ENCODE measurements around the gene LRRC47. TPM values are rescaled to one million over a fixed set of nuclear protein-coding genes. Genes with fewer than 3 reads are reported as not detected.

LRRC47 gene
- total RNA-seq, 1 experiment from 2014 or later: 65.1 TPM

DNA sequence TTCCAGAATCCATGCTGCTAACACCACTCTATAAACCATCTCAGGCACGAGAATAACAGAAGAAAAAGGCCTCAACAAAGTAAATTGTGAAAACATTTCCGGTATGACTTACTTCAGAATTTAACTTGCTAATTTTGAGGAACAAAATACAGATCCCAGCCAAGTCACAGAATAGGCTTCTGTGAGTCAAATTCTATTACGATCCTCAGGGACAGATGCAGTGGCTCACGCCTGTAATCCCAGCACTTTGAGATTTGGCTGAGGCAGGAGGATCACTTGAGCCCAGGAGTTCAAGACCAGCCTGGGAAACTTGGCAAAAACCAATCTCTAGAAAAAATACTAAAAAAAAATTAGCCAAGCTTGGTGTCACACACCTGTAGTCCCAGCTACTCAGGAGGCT is 52.9 kb downstream of the LRRC47 start:
- no peak overlapping the region for H2AK5ac ChIP-seq (ENCODE audit: insufficient read length, low read length)
- no peak overlapping the region for H3K9ac ChIP-seq (ENCODE audit: extremely low read depth, insufficient read length, low read length)
- DNase-seq: no peak
- no peaks in the 10 kb centered on the region for H3K9me3 ChIP-seq (ENCODE audit: control insufficient read depth, low read depth, low read length)
- no peaks in the 10 kb centered on the region; the same call in 1 of the 2 replicates for H3K27me3 Mint-ChIP-seq (ENCODE audit: low read depth)
- H3K4me3 Mint-ChIP-seq: no peak overlapping the region
- H2BK120ac ChIP-seq (ENCODE audit: low read depth, low read length, poor library complexity, severe bottlenecking): no peak overlapping the region
- H3K36me3 Mint-ChIP-seq (ENCODE audit: insufficient read depth in 1 of 3, low read depth in 3 of 3): peaks cover 24 to 43% (median 38%) of the 10 kb centered on the region in 3 experiments; a peak in 6 of 7 replicates
- no peak overlapping the region for H2BK20ac ChIP-seq (ENCODE audit: low read depth, low read length, poor library complexity, severe bottlenecking)
- no peak overlapping the region for H3K4me2 ChIP-seq (ENCODE audit: insufficient read depth, insufficient read length, low read length)
- no peak overlapping the region for H2BK5ac ChIP-seq (ENCODE audit: insufficient read length, low read length)
- no peaks in the 10 kb centered on the region for H3K79me1 ChIP-seq (ENCODE audit: insufficient read depth, low read depth, low read length, poor library complexity, severe bottlenecking)
- H3K18ac ChIP-seq (ENCODE audit: insufficient read length, low read depth, low read length): no peak overlapping the region
- peaks cover 5% of the 10 kb centered on the region; the same call in 1 of the 2 replicates for H3K4me1 ChIP-seq (ENCODE audit: insufficient read depth, low read length)
- no peak overlapping the region for H2BK12ac ChIP-seq (ENCODE audit: insufficient read length, low read depth, low read length)
- no peak overlapping the region for H4K91ac ChIP-seq (ENCODE audit: insufficient read length, low read depth, low read length)
- peak overlapping the region in 1 of 3 experiments; percentile 7; a peak in 1 of 7 replicates for H3K27ac Mint-ChIP-seq
- TF ChIP-seq CTCF (conservative IDR thresholded peaks at IDR 0.05): no peak
- H2AFZ ChIP-seq (ENCODE audit: low read length): no peak overlapping the region
- H4K8ac ChIP-seq (replicated peaks; ENCODE audit: insufficient read length, low read depth, low read length): no peak overlapping the region
- no peak overlapping the region for H3K27ac ChIP-seq (ENCODE audit: insufficient read length, low read depth, low read length)
- H3K9me3 Mint-ChIP-seq: no peaks in the 10 kb centered on the region
- WGBS (ENCODE audit: extremely low coverage, insufficient read length, low lambda C conversion rate): no CpG with 5 or more reads among the region's 4 CpGs
- no peak overlapping the region for H2BK15ac ChIP-seq (ENCODE audit: low read depth, low read length)
- H3K56ac ChIP-seq (ENCODE audit: insufficient read length, low read depth, low read length): no peak overlapping the region
- H3K23me2 ChIP-seq (ENCODE audit: insufficient read length, low read depth, low read length, poor library complexity, severe bottlenecking): peaks cover 11% of the 10 kb centered on the region
- peaks cover 18 to 19% of the 10 kb centered on the region in 2 experiments for H3K4me1 Mint-ChIP-seq
- H3K23ac ChIP-seq (ENCODE audit: insufficient read length, low read depth, low read length): no peak overlapping the region
- no peak overlapping the region for H3K14ac ChIP-seq (ENCODE audit: insufficient read depth, low read length)
- H3T11ph ChIP-seq (ENCODE audit: low read length): no peak overlapping the region
- no peak overlapping the region for H3K4ac ChIP-seq (ENCODE audit: low read depth, low read length)
- H3K27me3 ChIP-seq (ENCODE audit: insufficient read depth, low read length): no peaks in the 10 kb centered on the region
- peaks cover 2% of the 10 kb centered on the region; the same call in 1 of the 2 replicates for H3K79me2 ChIP-seq (ENCODE audit: insufficient read depth, low read length)
- H4K20me1 ChIP-seq (ENCODE audit: control insufficient read depth, insufficient read depth, insufficient read length): peaks cover 5% of the 10 kb centered on the region
- H4K5ac ChIP-seq (ENCODE audit: insufficient read length, low read depth, low read length): no peak overlapping the region
